ENCODE data around the gene MAP3K14.

MAP3K14 gene

DNA sequence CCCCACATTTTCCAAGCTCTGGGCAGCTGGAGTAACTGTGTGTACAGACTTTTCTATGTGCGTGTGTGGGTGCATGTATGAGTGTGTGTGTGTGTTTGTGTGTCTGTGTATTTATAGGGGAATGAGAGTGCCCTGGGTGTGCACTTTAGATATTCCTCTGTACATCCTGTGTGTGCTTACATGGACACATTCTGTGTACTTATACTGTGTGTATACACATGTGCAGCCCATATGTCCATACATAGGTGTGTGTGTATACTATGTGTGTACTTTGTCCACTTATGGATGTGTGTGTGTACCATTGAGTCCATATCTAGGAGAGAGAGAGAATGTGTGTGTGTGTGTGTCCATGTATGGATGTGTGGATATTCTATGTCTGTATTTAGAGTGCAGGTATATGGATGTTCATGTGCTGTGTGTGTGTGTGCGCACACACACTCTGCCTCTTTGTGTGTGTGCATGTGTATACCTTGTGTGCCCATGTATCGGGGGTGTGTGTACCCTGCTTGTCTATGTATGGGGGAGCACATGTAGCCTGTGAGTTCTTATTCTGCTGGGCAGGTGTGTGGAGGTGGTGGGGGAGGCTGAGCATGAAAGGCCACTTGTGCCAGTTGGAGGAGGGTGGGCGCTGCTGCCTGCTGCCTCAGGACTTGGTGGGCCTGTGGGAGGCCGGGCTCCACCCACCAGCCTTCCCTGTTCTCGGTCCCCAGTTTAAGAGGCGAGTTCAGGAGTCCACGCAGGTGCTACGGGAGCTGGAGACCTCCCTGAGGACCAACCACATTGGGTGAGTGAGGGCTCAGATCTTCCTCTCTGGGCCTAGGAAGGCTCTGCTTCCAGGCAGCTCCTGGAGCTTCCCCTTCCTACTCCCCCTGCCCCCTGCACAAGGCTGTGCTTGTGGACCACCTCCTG is 84.1 kb downstream of the MAP3K14 start:
- no peak for DNase-seq
- H3K36me3 Mint-ChIP-seq (ENCODE audit: low read depth), result no peaks in the 10 kb centered on the region
- H3K4me1 Mint-ChIP-seq, result peaks cover 18% of the 10 kb centered on the region
- no peak overlapping the region for H3K27ac Mint-ChIP-seq
- TF ChIP-seq, protein P1, sequence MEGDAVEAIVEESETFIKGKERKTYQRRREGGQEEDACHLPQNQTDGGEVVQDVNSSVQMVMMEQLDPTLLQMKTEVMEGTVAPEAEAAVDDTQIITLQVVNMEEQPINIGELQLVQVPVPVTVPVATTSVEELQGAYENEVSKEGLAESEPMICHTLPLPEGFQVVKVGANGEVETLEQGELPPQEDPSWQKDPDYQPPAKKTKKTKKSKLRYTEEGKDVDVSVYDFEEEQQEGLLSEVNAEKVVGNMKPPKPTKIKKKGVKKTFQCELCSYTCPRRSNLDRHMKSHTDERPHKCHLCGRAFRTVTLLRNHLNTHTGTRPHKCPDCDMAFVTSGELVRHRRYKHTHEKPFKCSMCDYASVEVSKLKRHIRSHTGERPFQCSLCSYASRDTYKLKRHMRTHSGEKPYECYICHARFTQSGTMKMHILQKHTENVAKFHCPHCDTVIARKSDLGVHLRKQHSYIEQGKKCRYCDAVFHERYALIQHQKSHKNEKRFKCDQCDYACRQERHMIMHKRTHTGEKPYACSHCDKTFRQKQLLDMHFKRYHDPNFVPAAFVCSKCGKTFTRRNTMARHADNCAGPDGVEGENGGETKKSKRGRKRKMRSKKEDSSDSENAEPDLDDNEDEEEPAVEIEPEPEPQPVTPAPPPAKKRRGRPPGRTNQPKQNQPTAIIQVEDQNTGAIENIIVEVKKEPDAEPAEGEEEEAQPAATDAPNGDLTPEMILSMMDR (IDR thresholded peaks at IDR 0.05), result no peak
- H3K27me3 Mint-ChIP-seq (ENCODE audit: low read depth, poor library complexity), result peaks cover 37% of the 10 kb centered on the region
- no peak overlapping the region for H3K4me3 Mint-ChIP-seq
- H3K9me3 Mint-ChIP-seq, result no peaks in the 10 kb centered on the region

DNA sequence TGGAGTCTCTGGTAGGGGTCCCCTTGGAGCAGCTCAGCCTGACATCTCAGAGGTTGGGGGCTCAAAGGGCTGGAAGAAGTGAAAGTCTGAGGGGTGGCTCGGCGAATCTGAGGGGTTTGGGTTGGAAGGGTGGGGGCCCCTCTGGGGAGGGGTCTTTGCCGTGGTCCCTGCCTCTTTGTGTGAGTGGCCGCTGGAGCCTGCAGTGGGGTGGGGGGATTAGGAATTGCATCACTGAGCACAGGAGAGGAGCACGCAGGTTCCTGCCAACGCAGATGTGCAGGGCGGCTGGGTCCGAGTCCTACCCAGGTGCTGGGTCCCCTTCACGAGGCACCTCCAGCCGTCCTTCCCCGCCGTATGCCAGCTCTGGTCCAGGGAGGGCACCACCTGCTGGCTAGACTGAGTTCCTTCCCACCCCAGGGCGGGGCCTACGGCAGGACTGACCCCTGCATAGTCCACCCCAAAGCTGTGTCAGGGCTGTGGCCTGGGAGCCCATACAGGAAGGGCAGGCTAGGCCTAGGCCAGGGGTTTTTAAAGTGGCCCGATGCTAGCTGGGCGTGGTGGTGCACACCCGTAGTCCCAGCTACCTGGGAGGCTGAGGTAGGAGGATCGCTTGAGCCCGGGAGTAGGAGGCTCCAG is 85.2 kb downstream of the MAP3K14 start:
- peaks cover 34% of the 10 kb centered on the region for H3K27me3 Mint-ChIP-seq (ENCODE audit: low read depth, poor library complexity)
- no peaks in the 10 kb centered on the region for H3K9me3 Mint-ChIP-seq
- DNase-seq, result peak; percentile 49

DNA sequence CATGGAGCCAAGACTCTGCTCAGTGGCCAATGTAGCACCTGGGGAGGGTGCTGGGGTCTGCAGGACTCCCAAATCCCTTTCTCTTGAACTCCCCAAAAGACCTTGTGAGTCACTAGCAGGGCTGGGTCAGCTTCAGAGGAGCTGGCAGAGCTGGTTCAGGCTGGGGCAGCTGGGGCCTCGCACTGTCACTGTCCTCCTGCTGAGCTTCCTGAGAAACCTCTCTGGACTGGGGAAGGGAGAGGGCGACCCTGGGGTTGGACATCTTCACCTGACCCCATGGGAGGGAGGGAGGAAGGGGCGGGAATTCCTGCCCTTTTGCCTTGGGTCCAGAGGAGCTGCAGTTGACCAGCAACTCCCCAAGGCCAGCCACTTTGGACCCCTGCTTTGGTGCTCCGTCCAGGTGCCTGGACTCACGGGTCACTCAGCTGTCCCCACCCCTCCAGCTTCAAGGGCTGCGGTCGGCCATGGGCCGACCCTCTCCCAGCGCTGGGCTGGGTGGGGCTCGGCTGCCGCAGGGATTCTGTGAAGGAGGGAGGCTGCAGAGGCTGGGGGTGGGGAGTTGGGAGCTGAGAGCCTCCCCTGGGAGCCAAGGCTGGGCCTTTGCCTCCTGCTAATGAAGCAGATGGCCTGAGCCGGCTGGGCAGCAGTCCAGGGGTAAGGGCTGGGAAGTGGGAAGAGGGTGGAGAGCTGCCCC is 85.9 kb downstream of the MAP3K14 start:
- Mint-ChIP-seq H3K36me3 (ENCODE audit: low read depth) (no peaks in the 10 kb centered on the region), H3K9me3 (no peaks in the 10 kb centered on the region), H3K27me3 (ENCODE audit: low read depth, poor library complexity) (peaks cover 32% of the 10 kb centered on the region), H3K27ac (no peak overlapping the region), H3K4me1 (peaks cover 22% of the 10 kb centered on the region), H3K4me3 (no peak overlapping the region)
- TF ChIP-seq, protein P1 (IDR thresholded peaks at IDR 0.05), result no peak
- DNase-seq, result no peak

More for the DNA sequence above, 85.2 kb downstream of the MAP3K14 start:
- TF ChIP-seq, protein P1 (IDR thresholded peaks at IDR 0.05), result peak; percentile 25
- Mint-ChIP-seq H3K4me1 (peaks cover 20% of the 10 kb centered on the region), H3K4me3 (no peak overlapping the region), H3K36me3 (ENCODE audit: low read depth) (no peaks in the 10 kb centered on the region), H3K27ac (no peak overlapping the region)

DNA sequence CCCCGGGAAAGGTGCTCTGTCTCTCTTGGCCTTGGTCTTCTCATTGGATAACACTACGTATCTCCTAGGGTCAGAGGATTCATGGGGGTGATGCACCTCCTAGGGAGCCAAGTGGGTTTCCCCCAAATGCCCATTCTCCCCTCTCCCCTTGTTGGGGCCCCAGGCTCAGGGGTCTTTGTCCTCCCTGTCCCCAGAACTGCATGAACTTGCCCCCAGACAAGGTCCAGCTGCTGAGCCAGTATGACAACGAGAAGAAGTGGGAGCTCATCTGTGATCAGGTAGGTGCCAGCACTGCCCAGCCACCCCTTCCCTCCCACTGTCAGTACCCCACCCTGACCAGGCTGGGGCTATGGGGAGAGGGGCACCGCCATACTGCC is 86.4 kb downstream of the MAP3K14 start:
- no peak for DNase-seq
- TF ChIP-seq, protein P1 (IDR thresholded peaks at IDR 0.05), result no peak
- Mint-ChIP-seq H3K27ac (no peak overlapping the region), H3K36me3 (ENCODE audit: low read depth) (no peaks in the 10 kb centered on the region), H3K9me3 (no peaks in the 10 kb centered on the region), H3K4me1 (peaks cover 22% of the 10 kb centered on the region), H3K27me3 (ENCODE audit: low read depth, poor library complexity) (peaks cover 30% of the 10 kb centered on the region), H3K4me3 (no peak overlapping the region)

DNA sequence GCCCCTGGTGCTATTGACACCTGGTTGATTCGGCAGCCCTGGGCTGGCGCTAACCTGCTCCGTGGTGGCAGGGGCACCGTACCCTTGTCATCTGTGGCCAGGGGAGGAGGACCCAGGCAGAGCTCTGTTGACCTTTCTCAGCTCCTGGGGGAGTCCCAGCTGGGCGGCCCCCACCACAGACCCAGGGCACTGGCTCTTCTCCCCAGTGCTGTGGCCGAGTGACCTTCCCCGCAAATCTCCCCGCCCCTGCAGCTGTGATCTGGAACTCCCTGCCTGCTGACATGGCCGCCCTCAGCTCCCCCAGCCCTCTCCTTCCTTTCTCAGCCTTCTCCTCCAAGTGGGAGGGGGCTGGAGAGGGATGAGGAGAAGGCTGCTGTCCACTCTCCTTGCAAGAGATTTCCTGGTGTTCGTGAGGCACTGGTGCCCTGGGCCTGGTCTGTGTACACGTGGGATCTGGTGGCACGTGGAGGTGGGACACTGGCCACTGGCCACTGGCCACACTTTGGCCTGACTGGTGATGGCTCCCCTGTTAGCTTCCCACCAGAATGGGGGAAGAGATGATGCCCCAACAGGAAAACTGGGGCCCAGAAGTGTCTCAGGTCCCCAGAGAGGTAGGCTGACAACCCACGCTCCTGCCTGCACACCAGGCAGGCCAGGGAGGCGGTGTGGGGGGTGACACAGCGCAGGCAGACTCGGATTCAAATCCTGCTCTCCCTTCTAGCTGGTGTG is 87.0 kb downstream of the MAP3K14 start:
- Mint-ChIP-seq H3K4me1 (peaks cover 22% of the 10 kb centered on the region), H3K27me3 (ENCODE audit: low read depth, poor library complexity) (peaks cover 29% of the 10 kb centered on the region), H3K9me3 (no peaks in the 10 kb centered on the region), H3K36me3 (ENCODE audit: low read depth) (no peaks in the 10 kb centered on the region), H3K27ac (no peak overlapping the region), H3K4me3 (no peak overlapping the region)
- DNase-seq, result no peak
- TF ChIP-seq, protein P1 (IDR thresholded peaks at IDR 0.05), result no peak
